ENCODE measurements around the gene KIF17.
"Not testable (repeated sequence)": the region's sequence is repeated elsewhere in the genome, so short reads cannot be mapped to it uniquely, and the experiment has no call there.

Gene KIF17

GRCh38 chr1:20723537-20724363 lies 5.9 kb upstream of the KIF17 start:
- no peak for DNase-seq (ENCODE audit: low read depth)
- no peak overlapping the region for H3K4me3 ChIP-seq (ENCODE audit: low read depth, low read length)
- no peak for TF ChIP-seq CTCF (IDR thresholded peaks at IDR 0.05; ENCODE audit: low read depth, low read length, missing control alignments)

- no peak for TF ChIP-seq CTCF (IDR thresholded peaks at IDR 0.05; ENCODE audit: low read depth, low read length, missing control alignments)
- no peak overlapping the region for H3K4me3 ChIP-seq (ENCODE audit: low read depth, low read length)
These were observed 5.3 kb upstream of the KIF17 start for GRCh38 chr1:20723159-20723536.

GRCh38 chr1:20721117-20722061 lies 3.6 kb upstream of the KIF17 start:
- H3K4me3 ChIP-seq (ENCODE audit: low read depth, low read length), result no peak overlapping the region
- DNase-seq (ENCODE audit: low read depth), result no peak
- no peak for TF ChIP-seq CTCF (IDR thresholded peaks at IDR 0.05; ENCODE audit: low read depth, low read length, missing control alignments)

More at GRCh38 chr1:20723159-20723536, 5.3 kb upstream of the KIF17 start:
- DNase-seq (ENCODE audit: low read depth), result no peak

- TF ChIP-seq CTCF (IDR thresholded peaks at IDR 0.05; ENCODE audit: low read depth, low read length, missing control alignments), result no peak
- no peak for DNase-seq (ENCODE audit: low read depth)
- no peak overlapping the region for H3K4me3 ChIP-seq (ENCODE audit: low read depth, low read length)
These were observed 2.9 kb upstream of the KIF17 start for GRCh38 chr1:20720631-20721091.

GRCh38 chr1:20719871-20720620 lies 2.2 kb upstream of the KIF17 start:
- no peak for TF ChIP-seq CTCF (IDR thresholded peaks at IDR 0.05; ENCODE audit: low read depth, low read length, missing control alignments)
- DNase-seq (ENCODE audit: low read depth), result no peak
- H3K4me3 ChIP-seq (ENCODE audit: low read depth, low read length), result no peak overlapping the region

GRCh38 chr1:20719261-20719660 lies 1.5 kb upstream of the KIF17 start:
- TF ChIP-seq CTCF (IDR thresholded peaks at IDR 0.05; ENCODE audit: low read depth, low read length, missing control alignments), result no peak
- H3K4me3 ChIP-seq (ENCODE audit: low read depth, low read length), result no peak overlapping the region
- DNase-seq (ENCODE audit: low read depth), result no peak

- not testable (repeated sequence) for DNase-seq (ENCODE audit: low read depth); H3K4me3 ChIP-seq (ENCODE audit: low read depth, low read length)
These were observed 606 bp upstream of the KIF17 start for GRCh38 chr1:20718343-20718882.

All from GM12864 (cell line).